GM19351 (cell line): ENCODE measurements around the gene DLG3.
"Not testable (repeated sequence)": the region's sequence is repeated elsewhere in the genome, so short reads cannot be mapped to it uniquely, and the experiment has no call there.

Source experiments
- ATAC-seq: cut with Tn5 transposase; IDR thresholded peaks from one replicate; pipeline ENCODE4 v1.9.1; 2021; ENCODE audit warnings: mild to moderate bottlenecking, moderate library complexity; ENCODE audit not compliant: unreplicated experiment

Gene DLG3

GRCh38 chrX:70444326-70444945 is at the start of gene DLG3:
TSS of gene DLG3 (plus strand) at chrX:70444835. CDS start at chrX:70445202, 367 bp downstream.
- ATAC-seq, result no peak

- no peak for ATAC-seq
Observed at GRCh38 chrX:70398899-70399298, 45.7 kb upstream of the DLG3 start.

DNA sequence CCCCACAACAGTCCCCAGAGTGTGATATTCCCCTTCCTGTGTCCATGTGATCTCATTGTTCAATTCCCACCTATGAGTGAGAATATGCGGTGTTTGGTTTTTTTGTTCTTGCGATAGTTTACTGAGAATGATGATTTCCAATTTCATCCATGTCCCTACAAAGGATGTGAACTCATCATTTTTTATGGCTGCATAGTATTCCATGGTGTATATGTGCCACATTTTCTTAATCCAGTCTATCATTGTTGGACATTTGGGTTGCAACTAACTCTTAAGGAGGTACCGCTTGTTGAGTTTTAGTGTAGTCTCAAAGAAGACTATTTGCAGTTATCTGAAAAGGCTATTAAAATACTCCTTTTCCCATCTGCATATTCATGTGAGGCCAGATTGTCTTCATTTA is 44.5 kb upstream of the DLG3 start:
- ATAC-seq, result not testable (repeated sequence)

- ATAC-seq, result no peak
Observed at GRCh38 chrX:70402721-70403120, 41.9 kb upstream of the DLG3 start.

DNA sequence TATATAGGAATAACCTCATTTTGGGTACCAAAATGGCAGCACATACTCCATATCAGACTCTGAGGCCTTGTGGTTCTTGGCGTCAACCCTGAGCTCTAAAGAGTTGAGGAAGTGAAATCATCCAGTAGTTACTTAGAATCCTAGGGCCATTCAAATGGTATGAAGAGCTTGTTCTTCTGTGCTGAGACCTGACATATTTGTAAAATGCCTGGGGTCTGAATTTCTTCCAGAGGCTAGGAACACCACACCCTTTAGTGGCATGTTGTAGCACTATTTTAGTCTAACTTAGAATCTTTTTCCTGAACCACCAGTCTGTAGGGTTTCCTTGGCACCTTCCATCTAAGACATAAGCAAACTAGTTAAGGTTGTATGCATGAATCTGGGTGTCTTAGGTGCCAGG is 39.6 kb upstream of the DLG3 start:
- ATAC-seq, result no peak

GRCh38 chrX:70410921-70411320 is 33.7 kb upstream of the DLG3 start:
- no peak for ATAC-seq

GRCh38 chrX:70411475-70411874 is 33.2 kb upstream of the DLG3 start:
- no peak for ATAC-seq

DNA sequence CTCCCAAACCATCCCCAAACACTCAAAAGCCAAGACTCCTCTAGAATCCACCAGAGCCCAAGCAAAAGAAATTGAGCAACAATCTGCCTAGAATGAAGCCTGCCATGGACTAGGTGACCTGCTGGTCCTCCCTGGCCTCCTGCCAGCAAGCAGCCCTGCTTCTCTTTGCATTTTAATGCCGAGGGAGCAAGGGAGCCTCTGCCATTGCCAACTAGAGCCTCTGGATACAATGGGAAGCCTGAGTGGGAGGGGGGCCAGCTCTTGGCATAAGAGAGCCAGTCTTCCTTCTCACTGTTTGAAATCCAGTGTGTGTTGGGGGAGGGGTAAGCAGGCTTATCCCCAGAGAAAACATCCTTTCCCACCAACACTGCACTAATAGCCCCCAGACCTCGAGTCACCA is 23.0 kb upstream of the DLG3 start:
- no peak for ATAC-seq

GRCh38 chrX:70422851-70423341 is 21.7 kb upstream of the DLG3 start, which contains the start of gene GDPD2:
TSS of gene GDPD2 (plus strand) at chrX:70423314. CDS start at chrX:70424985, 1,671 bp downstream.
- no peak for ATAC-seq

GRCh38 chrX:70423936-70424675 is 20.5 kb upstream of the DLG3 start:
- no peak for ATAC-seq

DNA sequence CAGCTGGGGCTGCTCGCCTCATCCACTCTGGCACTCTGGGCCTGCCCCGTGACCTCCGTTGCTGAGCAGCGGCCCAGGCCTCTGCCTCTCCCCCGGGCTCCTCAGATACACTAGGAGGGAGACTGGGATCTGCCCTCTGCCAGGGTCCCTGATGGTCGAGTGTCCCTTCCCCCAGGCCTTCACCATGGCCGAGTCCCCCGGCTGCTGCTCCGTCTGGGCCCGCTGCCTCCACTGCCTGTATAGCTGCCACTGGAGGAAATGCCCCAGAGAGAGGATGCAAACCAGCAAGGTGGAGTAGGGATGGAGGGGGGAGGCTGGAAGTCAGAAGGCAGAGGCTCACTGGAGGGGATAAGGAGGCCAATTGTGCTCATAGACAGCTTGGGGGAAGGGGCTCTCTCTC is 19.8 kb upstream of the DLG3 start:
- no peak for ATAC-seq

DNA sequence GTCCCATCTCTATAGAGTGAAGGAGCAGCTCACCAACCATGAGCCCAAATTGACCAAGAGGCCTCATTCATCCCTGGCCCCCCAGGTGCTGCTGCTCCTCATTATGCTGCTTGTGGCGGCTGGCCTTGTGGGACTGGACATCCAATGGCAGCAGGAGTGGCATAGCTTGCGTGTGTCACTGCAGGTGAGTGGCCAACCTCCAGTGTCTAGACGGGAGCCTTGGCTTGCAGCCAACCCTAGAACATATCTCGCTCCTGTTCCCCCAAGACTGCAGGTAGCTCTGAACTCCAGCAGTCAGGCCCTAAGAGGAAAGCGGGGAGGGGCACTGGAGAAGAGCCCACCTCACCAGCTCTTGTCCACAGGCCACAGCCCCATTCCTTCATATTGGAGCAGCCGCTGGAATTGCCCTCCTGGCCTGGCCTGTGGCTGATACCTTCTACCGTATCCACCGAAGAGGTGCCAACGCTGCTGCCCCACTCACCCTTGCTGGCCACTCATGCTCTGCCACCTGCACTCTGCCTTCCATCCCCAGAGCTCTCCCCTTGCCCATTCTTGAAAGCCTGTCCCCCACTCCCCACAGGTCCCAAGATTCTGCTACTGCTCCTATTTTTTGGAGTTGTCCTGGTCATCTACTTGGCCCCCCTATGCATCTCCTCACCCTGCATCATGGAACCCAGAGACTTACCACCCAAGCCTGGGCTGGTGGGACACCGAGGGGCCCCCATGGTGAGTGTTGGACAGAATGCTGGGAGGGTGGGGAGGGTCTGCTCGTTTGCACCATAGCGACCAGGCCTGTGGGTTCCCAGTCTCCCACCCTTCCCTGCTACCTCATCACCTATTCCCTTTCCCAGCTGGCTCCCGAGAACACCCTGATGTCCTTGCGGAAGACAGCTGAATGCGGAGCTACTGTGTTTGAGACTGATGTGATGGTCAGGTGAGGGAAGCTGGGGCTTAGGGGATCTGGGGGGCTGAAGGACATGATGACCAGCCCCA is 18.1 kb upstream of the DLG3 start:
- ATAC-seq, result no peak

DNA sequence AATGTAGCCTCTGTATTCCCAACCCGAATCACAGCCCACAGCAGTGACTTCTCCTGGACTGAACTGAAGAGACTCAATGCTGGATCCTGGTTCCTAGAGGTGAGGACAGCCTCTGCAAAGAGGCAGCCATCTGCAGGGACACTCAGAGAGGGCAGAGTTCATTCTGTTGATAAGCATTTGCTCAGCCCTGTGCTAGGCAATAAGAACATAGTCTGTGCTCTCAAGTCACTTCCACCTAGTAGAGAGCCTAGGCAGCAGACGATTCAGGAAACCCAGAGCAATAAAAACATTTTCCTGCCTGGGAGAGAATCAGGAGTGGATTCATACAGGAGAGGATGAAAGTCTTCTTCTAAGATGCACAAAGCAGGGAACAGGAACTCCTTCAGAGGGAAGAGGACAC is 17.3 kb upstream of the DLG3 start:
- no peak for ATAC-seq

DNA sequence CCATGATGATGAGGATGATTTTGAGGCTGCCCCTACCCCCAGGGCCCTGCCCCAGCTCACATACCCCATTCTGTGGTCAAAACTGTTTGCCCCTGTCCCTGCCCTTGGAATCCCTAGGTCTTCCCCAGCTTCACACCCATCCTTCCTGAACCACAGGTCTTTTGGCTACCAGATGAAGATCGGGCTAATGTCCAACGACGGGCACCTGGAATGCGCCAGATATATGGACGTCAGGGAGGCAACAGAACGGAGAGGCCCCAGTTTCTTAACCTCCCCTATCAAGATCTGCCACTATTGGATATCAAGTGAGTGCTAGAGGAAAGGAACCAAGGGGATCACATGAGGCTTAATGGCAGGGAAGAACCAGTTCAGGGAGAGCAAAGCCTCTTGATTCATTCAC is 14.9 kb upstream of the DLG3 start:
- ATAC-seq, result no peak

DNA sequence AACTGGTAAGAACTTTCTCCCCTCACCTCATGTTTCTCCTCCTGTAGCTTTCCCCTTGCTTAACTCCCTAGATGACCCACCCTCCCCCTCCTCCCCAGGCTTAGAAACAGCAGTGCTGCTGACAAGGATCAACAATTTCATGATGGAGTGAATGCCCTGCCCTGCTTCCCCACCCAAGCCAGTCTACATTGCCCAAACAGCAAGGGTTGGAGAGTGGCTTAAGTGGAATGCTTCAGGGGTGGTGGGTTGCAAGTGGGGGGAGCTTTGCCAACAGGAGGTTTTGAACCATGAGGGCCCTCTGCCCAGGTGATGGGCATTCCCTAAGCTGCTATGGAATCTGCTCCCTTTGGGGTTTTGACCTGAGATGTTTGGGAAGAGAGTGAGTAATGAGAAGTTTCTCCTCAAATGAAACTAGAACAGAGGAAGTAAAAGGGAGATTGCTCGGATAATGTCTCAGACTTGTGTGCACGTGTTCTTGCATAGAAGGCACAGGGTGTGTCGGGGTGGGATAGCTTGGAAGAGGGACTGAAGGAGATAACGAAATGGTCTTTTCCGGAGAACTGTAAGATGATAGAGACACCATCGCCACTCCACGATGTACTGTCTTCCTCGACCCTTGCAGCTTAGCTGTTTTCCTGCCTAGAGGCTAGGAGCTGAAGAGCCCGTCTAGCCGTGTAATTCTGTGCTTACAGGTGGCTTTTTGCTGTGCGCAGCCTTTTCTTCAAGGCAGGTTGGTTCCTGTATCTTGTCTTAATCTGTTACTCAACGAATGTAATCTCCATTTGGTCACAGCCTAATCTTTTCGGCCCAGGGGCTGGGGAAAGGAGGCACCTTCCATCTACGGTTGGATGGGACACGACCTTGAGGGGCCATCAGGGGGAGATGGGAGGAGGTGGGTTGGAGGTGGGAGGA is 11.4 kb upstream of the DLG3 start:
- ATAC-seq, result no peak

GRCh38 chrX:70433848-70434351 is 10.7 kb upstream of the DLG3 start:
- peak; percentile 62 for ATAC-seq

- peak; percentile 55 for ATAC-seq
Observed at GRCh38 chrX:70434352-70434866, 10.2 kb upstream of the DLG3 start.

GRCh38 chrX:70434914-70435586 is 9.6 kb upstream of the DLG3 start:
- no peak for ATAC-seq

DNA sequence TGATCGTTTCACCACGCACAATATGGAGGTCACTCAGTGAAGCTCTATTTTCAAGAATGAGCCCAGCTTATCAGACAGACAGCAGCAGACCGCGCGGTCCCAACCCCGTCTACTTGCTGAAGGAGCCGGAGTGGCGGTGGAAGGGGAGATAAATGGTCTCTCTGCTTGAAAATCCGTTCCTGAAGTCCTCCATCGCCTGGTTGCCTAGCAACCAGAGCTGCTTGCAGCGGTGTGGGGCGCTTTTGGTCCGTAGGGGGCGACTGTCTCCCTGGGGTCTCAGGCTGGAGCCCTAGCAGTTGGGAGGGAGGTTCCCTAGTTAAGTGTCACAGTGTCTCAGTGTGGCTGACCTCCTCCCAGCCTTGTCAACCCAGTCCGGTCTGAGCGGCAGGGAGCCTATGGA is 8.3 kb upstream of the DLG3 start:
- no peak for ATAC-seq
